HL-60 (cell line): Measurements from ENCODE around the gene NHSL1.

ENCODE experiments used
- GABPA ChIP-seq: IDR thresholded peaks from 2 replicates; pipeline ENCODE4 v1.6.1; 2012; ENCODE audit warnings: low read depth
- POLR2AphosphoS5 ChIP-seq: IDR thresholded peaks from 2 replicates; pipeline ENCODE4 v1.6.1; 2012; ENCODE audit warnings: low read depth
- TF ChIP-seq, protein P1 (sequence below): IDR thresholded peaks from one replicate; pipeline ENCODE4 v1.5.1; 2011; ENCODE audit warnings: low read length, control low read depth, inconsistent platforms; ENCODE audit not compliant: insufficient read depth
- TF ChIP-seq, protein P2 (sequence below): IDR thresholded peaks from 2 replicates; pipeline ENCODE4 v1.6.1; 2012; ENCODE audit warnings: low read depth; ENCODE audit not compliant: insufficient replicate concordance

DNA sequence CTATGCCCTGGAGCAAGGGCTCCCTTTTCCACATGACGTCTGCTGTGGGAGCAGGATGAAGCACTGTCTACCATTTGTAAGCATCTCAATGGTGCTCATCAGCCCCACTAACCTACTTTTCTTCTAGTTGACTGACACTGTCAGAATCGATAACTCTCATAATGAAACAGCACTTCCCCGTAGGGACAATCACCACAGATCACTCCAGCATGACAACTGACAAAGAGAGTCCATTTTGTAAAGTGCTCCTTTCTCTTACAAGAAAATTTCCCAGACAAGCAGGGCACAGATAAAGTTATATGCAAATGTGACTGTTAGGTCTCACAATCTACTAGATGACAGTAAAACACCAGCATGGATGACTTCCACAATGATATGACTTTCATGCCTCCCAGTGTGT, 48.8 kb downstream of the NHSL1 start:
- TF ChIP-seq, protein P1, sequence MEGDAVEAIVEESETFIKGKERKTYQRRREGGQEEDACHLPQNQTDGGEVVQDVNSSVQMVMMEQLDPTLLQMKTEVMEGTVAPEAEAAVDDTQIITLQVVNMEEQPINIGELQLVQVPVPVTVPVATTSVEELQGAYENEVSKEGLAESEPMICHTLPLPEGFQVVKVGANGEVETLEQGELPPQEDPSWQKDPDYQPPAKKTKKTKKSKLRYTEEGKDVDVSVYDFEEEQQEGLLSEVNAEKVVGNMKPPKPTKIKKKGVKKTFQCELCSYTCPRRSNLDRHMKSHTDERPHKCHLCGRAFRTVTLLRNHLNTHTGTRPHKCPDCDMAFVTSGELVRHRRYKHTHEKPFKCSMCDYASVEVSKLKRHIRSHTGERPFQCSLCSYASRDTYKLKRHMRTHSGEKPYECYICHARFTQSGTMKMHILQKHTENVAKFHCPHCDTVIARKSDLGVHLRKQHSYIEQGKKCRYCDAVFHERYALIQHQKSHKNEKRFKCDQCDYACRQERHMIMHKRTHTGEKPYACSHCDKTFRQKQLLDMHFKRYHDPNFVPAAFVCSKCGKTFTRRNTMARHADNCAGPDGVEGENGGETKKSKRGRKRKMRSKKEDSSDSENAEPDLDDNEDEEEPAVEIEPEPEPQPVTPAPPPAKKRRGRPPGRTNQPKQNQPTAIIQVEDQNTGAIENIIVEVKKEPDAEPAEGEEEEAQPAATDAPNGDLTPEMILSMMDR, result no peak
- TF ChIP-seq, protein P2, sequence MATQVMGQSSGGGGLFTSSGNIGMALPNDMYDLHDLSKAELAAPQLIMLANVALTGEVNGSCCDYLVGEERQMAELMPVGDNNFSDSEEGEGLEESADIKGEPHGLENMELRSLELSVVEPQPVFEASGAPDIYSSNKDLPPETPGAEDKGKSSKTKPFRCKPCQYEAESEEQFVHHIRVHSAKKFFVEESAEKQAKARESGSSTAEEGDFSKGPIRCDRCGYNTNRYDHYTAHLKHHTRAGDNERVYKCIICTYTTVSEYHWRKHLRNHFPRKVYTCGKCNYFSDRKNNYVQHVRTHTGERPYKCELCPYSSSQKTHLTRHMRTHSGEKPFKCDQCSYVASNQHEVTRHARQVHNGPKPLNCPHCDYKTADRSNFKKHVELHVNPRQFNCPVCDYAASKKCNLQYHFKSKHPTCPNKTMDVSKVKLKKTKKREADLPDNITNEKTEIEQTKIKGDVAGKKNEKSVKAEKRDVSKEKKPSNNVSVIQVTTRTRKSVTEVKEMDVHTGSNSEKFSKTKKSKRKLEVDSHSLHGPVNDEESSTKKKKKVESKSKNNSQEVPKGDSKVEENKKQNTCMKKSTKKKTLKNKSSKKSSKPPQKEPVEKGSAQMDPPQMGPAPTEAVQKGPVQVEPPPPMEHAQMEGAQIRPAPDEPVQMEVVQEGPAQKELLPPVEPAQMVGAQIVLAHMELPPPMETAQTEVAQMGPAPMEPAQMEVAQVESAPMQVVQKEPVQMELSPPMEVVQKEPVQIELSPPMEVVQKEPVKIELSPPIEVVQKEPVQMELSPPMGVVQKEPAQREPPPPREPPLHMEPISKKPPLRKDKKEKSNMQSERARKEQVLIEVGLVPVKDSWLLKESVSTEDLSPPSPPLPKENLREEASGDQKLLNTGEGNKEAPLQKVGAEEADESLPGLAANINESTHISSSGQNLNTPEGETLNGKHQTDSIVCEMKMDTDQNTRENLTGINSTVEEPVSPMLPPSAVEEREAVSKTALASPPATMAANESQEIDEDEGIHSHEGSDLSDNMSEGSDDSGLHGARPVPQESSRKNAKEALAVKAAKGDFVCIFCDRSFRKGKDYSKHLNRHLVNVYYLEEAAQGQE, result no peak
- TF ChIP-seq POLR2AphosphoS5 (no peak), GABPA (no peak)
